ENCODE data around the gene PDE8B.

GRCh38 chr5:77430726-77431125, 220.2 kb downstream of the PDE8B start:
- no peak for TF ChIP-seq ZNF274 (IDR thresholded peaks at IDR 0.05; ENCODE audit: low read depth, low read length)
- no peak for TF ChIP-seq SUZ12 (IDR thresholded peaks at IDR 0.05; ENCODE audit: extremely low read depth, insufficient read depth, insufficient read length)

Measured in NT2/D1 (cell line).